Measurements from ENCODE around the gene BPTF. TPM values are rescaled to one million over a fixed set of nuclear protein-coding genes. Genes with fewer than 3 reads are reported as not detected.
"Not testable (repeated sequence)": the region's sequence is repeated elsewhere in the genome, so short reads cannot be mapped to it uniquely, and the experiment has no call there.

Gene BPTF
- total RNA-seq, 2 experiments from 2014 or later: 58.1 to 61.9 TPM

DNA sequence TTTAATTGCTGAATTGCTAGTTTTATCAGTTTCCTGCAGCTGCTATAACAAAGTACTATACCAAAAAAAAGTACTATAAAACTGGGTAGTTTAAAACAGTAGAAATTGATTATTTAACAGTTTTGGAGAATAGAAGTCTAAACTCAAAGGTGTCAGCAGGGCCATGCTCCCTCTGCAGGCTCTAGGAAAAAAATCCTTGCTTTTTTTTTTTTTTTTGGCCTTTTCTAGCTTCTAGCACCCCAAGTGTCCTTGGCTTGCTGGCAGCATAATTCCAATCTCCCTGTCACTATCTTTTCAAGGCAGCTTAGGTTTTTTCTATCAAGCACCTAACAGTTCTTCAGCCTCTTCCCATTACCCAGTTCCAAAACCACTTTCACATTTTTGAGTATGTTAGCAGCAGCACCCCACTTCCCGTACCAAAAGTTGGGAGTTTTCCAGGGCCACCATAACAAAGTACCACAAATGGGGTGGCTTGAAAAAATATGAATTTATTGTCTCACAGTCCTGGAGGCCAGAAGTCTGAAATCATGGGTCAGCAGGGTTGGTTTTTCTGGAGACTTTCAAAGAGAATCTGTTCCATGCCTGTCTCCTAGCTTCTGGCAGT is 37.4 kb downstream of the BPTF start:
- Mint-ChIP-seq H3K27me3 (ENCODE audit: low read depth) (no peaks in the 10 kb centered on the region), H3K27ac (no peak overlapping the region), H3K4me1 (ENCODE audit: low read depth) (peaks cover 55% of the 10 kb centered on the region), H3K4me3 (no peak overlapping the region), H3K36me3 (ENCODE audit: low read depth) (peaks cover 14% of the 10 kb centered on the region), H3K9me3 (no peaks in the 10 kb centered on the region)
- CTCF ChIA-PET: interaction anchor here (0.6 to 1.1 kb wide), 3 partner anchors 15 to 675 kb away, joined by 3 read pairs; no protein-coding TSS in a partner anchor
- intact Hi-C loops (cut with micrococcal nuclease): loop anchor here (1.0 to 5.0 kb wide), 2 partner anchors 33 to 50 kb away; no protein-coding TSS in a partner anchor
- no peak for DNase-seq

DNA sequence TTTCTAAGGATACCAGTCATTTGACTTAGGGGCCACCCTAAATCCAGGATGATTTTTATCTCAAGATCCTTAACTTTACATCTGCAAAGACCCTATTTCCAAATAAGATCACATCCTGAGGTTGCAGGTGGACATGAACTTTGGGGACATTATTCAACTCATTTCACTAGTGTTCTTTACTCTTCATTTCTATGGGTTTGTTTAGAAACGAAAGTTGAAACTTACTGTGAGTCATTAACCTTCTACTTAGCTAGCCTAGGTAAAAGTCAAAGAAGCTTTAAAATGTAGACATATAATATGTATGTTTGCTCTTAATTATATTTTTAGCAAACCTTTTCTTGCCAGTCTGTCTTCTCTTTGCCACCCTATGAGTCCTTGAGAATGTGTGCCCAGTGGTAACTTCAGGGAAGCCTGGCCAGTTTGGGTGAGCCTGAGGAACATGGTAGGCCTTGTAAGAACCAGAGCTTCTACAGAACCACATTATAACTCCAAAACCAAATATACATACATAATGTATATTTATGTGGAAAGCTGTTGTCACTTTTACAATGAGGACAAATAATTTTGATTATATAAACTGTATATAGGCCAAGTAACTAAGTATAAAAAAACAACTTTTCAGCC is 38.4 kb downstream of the BPTF start:
- peak overlapping the region; percentile 39 for H3K27ac Mint-ChIP-seq
- no peak for DNase-seq
- intact Hi-C loops (cut with micrococcal nuclease): loop anchor here (1.0 to 5.0 kb wide), 2 partner anchors 34 to 49 kb away; no protein-coding TSS in a partner anchor
- no peaks in the 10 kb centered on the region for H3K9me3 Mint-ChIP-seq
- H3K27me3 Mint-ChIP-seq (ENCODE audit: low read depth): no peaks in the 10 kb centered on the region
- CTCF ChIA-PET: interaction anchor here (0.6 to 1.1 kb wide), 4 partner anchors 11 to 81 kb away, joined by 3 to 4 read pairs (median 3); no protein-coding TSS in a partner anchor
- peaks cover 48% of the 10 kb centered on the region for H3K4me1 Mint-ChIP-seq (ENCODE audit: low read depth)
- peaks cover 12% of the 10 kb centered on the region for H3K36me3 Mint-ChIP-seq (ENCODE audit: low read depth)
- no peak overlapping the region for H3K4me3 Mint-ChIP-seq

DNA sequence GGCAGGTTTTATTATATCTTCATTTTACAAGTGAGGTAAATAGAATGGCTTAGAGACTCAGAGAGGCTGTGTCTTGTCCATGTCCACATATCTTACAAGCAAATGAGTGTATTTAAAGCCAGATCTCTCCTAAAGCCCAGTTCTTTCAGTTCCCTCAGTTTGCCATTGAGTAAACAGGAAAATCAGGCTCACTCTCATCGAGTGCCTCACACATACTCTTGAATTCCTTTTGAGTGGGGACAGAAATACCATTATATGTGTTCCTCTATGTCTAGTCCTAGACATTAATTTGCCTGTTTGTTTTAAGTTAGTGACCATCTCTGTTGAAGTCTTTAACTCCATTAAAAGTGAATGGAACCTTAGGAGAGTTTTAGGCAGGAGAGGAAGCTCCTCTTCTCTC is 40.1 kb downstream of the BPTF start:
- no peak overlapping the region for H3K27ac Mint-ChIP-seq
- CTCF ChIA-PET: no interaction called here

DNA sequence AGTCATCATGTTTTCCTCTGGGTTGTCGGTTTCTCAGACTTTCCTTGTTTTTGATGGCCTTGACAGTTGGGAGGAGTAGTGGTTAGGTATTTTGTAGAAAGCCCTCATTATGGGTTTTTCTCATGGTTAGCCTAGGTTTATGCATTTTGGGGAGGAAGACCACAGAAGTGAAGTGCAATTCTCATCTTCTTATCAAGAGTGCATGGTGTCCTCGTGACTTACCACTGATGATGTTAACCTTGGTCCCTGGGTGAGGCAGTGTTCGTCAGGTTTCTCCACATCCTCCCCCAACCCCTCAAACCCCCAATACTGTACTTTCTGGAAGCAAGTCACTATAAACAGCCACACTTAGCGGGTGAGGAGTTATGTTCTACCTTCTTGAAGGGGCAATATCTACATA is 42.3 kb downstream of the BPTF start:
- H3K27me3 Mint-ChIP-seq (ENCODE audit: low read depth): no peaks in the 10 kb centered on the region
- no peak overlapping the region for H3K4me3 Mint-ChIP-seq
- intact Hi-C loops (cut with micrococcal nuclease): no loop called here
- CTCF ChIA-PET: no interaction called here
- peaks cover 14% of the 10 kb centered on the region for H3K36me3 Mint-ChIP-seq (ENCODE audit: low read depth)
- no peak overlapping the region for H3K27ac Mint-ChIP-seq
- H3K4me1 Mint-ChIP-seq (ENCODE audit: low read depth): peaks cover 29% of the 10 kb centered on the region
- DNase-seq: no peak
- no peaks in the 10 kb centered on the region for H3K9me3 Mint-ChIP-seq

More for the DNA sequence above, 40.1 kb downstream of the BPTF start:
- H3K4me1 Mint-ChIP-seq (ENCODE audit: low read depth): peaks cover 41% of the 10 kb centered on the region
- DNase-seq: no peak
- no peaks in the 10 kb centered on the region for H3K9me3 Mint-ChIP-seq
- H3K27me3 Mint-ChIP-seq (ENCODE audit: low read depth): no peaks in the 10 kb centered on the region
- no peak overlapping the region for H3K4me3 Mint-ChIP-seq
- peaks cover 15% of the 10 kb centered on the region for H3K36me3 Mint-ChIP-seq (ENCODE audit: low read depth)
- intact Hi-C loops (cut with micrococcal nuclease): no loop called here

DNA sequence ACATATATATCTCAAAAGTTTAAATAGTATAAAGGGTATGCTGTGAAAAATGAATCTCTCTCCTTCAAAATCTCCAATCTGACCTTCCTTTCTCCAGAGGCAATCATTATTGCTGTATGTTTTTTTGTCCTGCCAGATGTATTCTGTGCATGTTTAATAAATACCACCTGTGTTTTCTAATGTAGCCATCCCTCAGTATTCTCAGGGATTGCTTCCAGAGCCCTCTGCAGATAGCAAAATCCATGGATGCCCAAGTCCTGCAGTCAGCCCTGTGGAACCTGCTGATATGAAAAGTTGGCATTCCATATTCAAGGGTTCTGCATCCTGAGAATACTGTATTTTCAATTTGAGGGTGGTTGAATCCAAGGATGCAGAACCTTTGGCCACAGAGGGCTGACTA is 42.9 kb downstream of the BPTF start:
- CTCF ChIA-PET: no interaction called here
- Mint-ChIP-seq H3K36me3 (ENCODE audit: low read depth) (peaks cover 14% of the 10 kb centered on the region), H3K9me3 (no peaks in the 10 kb centered on the region), H3K4me3 (no peak overlapping the region), H3K27me3 (ENCODE audit: low read depth) (no peaks in the 10 kb centered on the region), H3K27ac (no peak overlapping the region), H3K4me1 (ENCODE audit: low read depth) (peaks cover 24% of the 10 kb centered on the region)
- DNase-seq: no peak
- intact Hi-C loops (cut with micrococcal nuclease): no loop called here

DNA sequence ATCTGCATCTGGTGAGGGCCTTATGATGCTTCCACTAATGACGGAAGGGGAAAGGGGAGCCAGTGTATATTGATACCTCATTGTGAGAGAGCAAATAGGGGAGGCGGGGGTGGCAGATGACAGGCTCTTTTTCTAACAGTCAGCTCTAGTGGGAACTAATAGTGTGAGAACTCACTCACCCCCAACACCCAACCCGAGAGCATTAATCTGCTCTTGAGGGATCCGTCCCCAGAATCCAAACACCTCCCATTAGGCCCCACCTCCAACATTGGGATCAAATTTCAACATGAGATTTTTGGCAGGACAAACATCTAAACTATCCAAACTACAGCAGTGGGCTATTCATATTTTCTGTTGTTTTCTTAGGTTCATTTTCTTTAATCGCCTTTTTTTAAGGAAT is 54.4 kb downstream of the BPTF start:
- H3K4me1 Mint-ChIP-seq (ENCODE audit: low read depth): peaks cover 4% of the 10 kb centered on the region
- CTCF ChIA-PET: interaction anchor here (0.6 kb wide), 1 partner anchor 55 kb away, joined by 5 read pairs; no protein-coding TSS in a partner anchor
- no peaks in the 10 kb centered on the region for H3K27me3 Mint-ChIP-seq (ENCODE audit: low read depth)
- intact Hi-C loops (cut with micrococcal nuclease): no loop called here
- H3K36me3 Mint-ChIP-seq (ENCODE audit: low read depth): peaks cover 14% of the 10 kb centered on the region
- H3K27ac Mint-ChIP-seq: no peak overlapping the region
- no peak overlapping the region for H3K4me3 Mint-ChIP-seq
- H3K9me3 Mint-ChIP-seq: no peaks in the 10 kb centered on the region
- no peak for DNase-seq

DNA sequence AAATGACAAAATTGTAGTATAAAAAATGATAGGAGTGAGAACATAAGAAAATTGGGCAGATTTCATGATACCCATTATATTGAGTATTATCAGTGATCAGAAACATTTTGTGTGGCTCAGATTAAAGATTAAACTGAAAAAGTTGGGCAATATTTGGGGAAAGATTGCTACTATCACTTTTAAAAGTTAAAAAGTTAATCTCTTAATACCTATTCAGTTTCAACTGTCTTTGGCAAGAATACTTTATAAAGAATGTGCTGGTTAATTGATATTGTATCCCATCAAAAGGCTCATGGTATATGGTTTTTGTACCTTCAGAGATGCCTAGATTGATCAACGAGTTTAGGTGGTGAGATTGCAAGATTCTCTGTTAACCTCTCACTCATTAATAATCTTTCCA is 55.8 kb downstream of the BPTF start:
- Mint-ChIP-seq H3K27me3 (ENCODE audit: low read depth) (no peaks in the 10 kb centered on the region), H3K4me1 (ENCODE audit: low read depth) (peaks cover 5% of the 10 kb centered on the region), H3K4me3 (no peak overlapping the region), H3K9me3 (no peaks in the 10 kb centered on the region), H3K27ac (no peak overlapping the region), H3K36me3 (ENCODE audit: low read depth) (peaks cover 14% of the 10 kb centered on the region)
- DNase-seq: no peak
- CTCF ChIA-PET: interaction anchor here (0.5 kb wide), 1 partner anchor 321 kb away, joined by 4 read pairs; no protein-coding TSS in a partner anchor
- intact Hi-C loops (cut with micrococcal nuclease): no loop called here

DNA sequence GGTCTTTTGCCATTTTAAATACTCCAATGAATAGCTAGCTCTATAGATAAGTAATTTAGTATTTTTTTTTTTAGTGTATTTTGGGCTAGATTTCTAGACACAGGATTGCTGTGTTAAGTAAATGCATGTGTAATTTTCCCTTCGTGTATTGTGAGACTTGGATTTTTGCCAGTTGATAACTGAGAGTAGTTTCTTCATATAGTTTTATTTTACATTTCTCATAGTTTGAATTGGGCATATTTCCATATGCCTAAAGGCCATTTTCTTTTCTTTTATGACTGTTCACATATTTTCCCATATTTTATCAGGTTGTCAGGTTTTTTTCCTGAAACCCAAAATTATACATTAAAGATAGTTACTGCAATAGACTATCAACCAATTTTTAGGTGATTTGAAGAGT is 59.4 kb downstream of the BPTF start:
- intact Hi-C loops (cut with micrococcal nuclease): no loop called here
- no peak overlapping the region for H3K4me3 Mint-ChIP-seq
- H3K27ac Mint-ChIP-seq: no peak overlapping the region
- H3K27me3 Mint-ChIP-seq (ENCODE audit: low read depth): no peaks in the 10 kb centered on the region
- peaks cover 12% of the 10 kb centered on the region for H3K36me3 Mint-ChIP-seq (ENCODE audit: low read depth)
- DNase-seq: no peak
- CTCF ChIA-PET: no interaction called here
- H3K9me3 Mint-ChIP-seq: no peaks in the 10 kb centered on the region
- peaks cover 8% of the 10 kb centered on the region for H3K4me1 Mint-ChIP-seq (ENCODE audit: low read depth)

DNA sequence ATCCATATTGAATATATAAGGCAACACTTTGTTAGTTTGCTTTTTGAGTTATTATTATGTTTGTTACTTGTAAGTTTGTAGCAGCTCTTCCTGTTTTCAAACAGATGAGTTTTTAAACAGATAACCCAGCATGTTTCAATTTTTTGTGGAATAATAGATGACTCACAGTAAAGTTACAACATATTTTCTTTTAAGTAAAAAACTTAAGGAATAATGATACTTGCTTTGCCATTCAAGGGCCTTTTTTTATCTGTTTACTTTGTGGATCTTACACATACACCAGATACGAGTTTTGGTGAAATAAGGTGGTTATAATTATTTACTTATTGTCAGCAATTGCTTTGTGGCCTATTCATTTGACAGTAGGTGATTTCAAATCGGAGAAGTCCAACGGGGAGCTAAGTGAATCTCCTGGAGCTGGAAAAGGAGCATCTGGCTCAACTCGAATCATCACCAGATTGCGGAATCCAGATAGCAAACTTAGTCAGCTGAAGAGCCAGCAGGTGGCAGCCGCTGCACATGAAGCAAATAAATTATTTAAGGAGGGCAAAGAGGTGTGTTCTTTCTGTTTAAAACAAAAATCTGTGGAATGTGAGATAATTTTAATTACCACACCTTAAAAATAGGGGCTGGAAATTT is 66.3 kb downstream of the BPTF start:
- intact Hi-C loops (cut with micrococcal nuclease): no loop called here
- H3K36me3 Mint-ChIP-seq (ENCODE audit: low read depth): peaks cover 9% of the 10 kb centered on the region
- no peak overlapping the region for H3K27ac Mint-ChIP-seq
- no peaks in the 10 kb centered on the region for H3K9me3 Mint-ChIP-seq
- DNase-seq: no peak
- CTCF ChIA-PET: interaction anchor here (0.6 to 0.7 kb wide), 3 partner anchors 92 to 430 kb away, joined by 3 to 8 read pairs (median 5); no protein-coding TSS in a partner anchor
- H3K4me3 Mint-ChIP-seq: no peak overlapping the region
- no peaks in the 10 kb centered on the region for H3K27me3 Mint-ChIP-seq (ENCODE audit: low read depth)
- H3K4me1 Mint-ChIP-seq (ENCODE audit: low read depth): no peaks in the 10 kb centered on the region

DNA sequence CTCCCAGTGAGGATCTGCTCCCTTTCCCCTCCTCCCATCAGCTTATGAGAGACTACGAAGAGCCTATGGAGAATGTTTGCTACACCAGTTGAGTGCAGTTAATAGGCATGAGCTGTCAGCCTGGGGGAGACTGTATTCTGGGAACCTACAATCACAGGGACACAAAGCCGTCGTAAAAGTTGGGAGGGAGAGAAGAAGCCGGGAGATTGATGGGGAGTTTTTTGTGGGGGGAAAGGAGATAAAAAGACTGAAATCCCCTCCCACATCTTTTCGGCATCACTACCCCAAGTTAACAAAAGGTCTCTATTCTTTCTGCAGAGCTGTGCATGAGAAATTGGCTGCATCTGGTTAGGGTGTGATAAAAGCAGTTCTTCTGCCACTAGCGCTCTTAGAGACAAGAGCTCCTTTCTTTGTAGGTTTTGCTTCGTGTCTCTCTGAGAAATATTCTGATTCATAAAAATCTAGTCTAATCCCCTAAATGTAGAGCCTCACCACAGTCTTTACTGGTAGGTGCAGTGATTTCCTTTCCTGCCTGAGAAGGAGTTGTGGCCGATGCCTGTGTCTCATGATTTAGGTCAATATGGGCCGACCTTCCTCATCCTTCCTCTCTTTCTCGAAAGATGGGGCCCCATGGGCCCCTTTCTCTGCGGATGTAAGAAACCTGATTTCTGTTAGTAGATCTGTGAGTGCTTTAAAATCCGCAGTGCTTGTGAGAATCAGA is 77.4 kb downstream of the BPTF start:
- Mint-ChIP-seq H3K4me1 (ENCODE audit: low read depth) (no peaks in the 10 kb centered on the region), H3K27me3 (ENCODE audit: low read depth) (no peaks in the 10 kb centered on the region), H3K4me3 (no peak overlapping the region), H3K9me3 (no peaks in the 10 kb centered on the region), H3K27ac (no peak overlapping the region), H3K36me3 (ENCODE audit: low read depth) (peaks cover 17% of the 10 kb centered on the region)
- no peak for DNase-seq
- CTCF ChIA-PET: no interaction called here
- intact Hi-C loops (cut with micrococcal nuclease): no loop called here

DNA sequence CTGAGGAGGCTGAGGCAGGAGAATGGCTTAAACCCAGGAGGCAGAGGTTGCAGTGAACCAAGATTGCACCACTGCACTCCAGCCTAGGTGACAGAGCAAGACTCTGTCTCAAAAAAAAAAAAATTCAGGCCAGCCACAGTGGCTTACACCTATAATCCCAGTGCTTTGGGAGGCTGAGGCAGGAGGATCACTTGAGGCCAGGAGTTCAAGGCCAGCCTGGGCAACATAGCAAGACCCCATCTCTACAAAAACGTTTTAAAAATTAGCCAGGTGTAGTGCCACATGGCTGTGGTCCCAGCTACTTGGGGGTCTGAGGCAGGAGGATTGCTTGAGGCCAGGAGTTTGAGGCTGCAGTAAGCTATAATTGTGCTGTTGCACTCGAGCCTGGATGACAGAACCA is 80.0 kb downstream of the BPTF start:
- H3K4me1 Mint-ChIP-seq (ENCODE audit: low read depth); H3K9me3 Mint-ChIP-seq; H3K27me3 Mint-ChIP-seq (ENCODE audit: low read depth); H3K27ac Mint-ChIP-seq; DNase-seq; CTCF ChIA-PET; intact Hi-C loops (cut with micrococcal nuclease); H3K4me3 Mint-ChIP-seq: not testable (repeated sequence)
- peaks cover 24% of the 10 kb centered on the region for H3K36me3 Mint-ChIP-seq (ENCODE audit: low read depth)

DNA sequence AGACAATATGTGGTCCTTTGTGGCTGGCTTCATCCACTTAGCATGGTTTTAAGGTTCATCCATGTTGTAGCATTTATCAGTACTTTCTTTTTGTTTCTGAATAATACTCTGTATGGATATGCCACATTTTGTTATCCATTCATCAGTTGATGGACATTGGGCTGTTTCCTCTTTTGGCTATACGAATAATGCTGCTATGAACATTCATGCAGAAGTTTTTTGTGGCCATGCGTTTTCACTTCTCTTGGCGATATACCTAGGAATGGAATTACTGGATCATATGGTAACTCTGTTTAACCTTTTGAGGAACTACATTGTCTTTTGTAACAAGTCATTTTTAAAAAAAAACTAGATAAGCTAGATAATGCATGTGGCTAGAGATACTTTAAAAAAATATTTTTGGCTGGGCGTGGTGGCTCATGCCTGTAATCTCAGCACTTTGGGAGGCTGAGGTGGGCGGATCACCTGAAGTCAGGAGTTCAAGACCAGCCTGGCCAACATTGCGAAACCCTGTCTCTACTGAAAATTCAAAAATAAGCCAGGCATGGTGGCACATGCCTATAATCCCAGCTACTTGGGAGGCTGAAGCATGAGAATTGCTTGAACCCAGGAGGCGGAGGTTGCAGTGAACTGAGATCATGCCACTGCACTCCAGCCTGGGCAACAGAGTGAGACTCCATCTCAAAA is 85.0 kb downstream of the BPTF start:
- H3K4me3 Mint-ChIP-seq; CTCF ChIA-PET; H3K27me3 Mint-ChIP-seq (ENCODE audit: low read depth); H3K9me3 Mint-ChIP-seq; DNase-seq; H3K27ac Mint-ChIP-seq: not testable (repeated sequence)
- Mint-ChIP-seq H3K4me1 (ENCODE audit: low read depth) (peaks cover 18% of the 10 kb centered on the region), H3K36me3 (ENCODE audit: low read depth) (peaks cover 32% of the 10 kb centered on the region)
- intact Hi-C loops (cut with micrococcal nuclease): loop anchor here (2.0 to 5.0 kb wide), 3 partner anchors 48 to 81 kb away; no protein-coding TSS in a partner anchor
